SW480 (cell line): Measurements from ENCODE around the gene NSL1.

Experiments
- DNase-seq: peaks from one replicate; pipeline ENCODE4 v3.0.0-alpha.2; 2016; ENCODE audit warnings: low spot score

The NSL1 gene

DNA sequence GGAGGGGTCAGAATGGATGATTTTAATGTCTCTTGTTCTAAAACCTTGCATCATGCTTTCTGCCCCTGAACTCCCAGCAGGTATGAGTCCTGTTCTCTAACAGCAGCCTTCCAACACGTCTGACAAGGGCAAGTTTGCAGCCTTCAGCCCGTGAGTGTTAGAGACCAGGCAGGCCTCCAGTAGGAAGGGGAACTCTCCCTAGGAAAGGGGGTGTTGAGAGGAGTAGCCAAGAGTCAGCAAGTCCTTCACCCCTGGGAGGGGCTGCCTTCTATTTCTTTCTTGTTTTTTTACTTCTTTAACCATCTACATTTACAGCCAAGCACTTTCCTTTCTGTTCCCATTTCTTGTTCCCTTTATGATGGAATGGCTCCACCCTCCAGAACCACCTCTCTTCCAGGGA lies 106.1 kb downstream of the NSL1 start:
- no peak for DNase-seq

DNA sequence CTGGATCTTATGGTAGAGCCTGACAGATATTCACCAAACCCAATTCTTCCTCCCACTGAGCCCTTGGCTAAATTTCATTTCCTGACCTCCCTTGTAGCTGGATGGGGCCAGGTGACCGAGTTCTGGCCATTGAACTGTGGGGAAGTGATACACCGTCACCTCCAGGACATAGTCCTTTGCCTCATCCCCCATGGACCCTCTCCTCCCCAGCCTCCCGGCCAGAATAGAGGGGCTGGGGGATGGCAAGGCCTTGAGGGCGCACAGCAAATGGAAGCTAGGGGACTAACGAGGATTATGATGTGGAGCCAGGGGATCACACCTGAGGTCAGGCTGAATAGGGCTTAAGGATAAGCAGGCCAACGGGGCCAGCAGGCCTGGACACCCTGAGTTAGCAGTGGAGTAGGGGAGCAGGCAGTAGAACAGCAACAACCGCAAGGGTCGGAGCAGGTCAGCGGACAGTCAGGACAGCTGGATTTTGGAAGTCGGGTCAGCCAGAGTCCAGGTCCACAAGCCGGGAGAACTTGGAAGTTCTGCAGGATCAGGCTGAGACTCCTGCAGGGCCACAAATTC lies 107.0 kb downstream of the NSL1 start:
- no peak for DNase-seq

DNA sequence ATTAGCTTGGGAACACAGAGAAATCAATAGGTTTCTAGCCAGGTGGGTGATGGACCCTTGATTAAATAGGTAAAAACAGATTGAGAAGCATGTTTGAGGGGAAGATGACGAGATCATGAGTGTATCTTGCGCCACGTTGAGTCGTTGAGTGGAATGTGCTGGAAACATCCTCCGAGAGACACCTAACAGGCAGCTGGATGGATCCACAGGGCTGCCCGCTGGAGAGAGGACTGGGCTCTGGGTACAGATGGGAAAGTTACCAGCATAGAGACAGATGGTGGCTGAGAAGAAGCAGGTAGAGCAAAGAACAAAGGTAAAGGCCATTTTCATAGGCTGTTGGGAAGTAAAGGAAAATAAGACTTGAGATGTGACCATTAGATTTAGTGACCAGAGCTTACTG lies 107.5 kb downstream of the NSL1 start:
- no peak for DNase-seq

DNA sequence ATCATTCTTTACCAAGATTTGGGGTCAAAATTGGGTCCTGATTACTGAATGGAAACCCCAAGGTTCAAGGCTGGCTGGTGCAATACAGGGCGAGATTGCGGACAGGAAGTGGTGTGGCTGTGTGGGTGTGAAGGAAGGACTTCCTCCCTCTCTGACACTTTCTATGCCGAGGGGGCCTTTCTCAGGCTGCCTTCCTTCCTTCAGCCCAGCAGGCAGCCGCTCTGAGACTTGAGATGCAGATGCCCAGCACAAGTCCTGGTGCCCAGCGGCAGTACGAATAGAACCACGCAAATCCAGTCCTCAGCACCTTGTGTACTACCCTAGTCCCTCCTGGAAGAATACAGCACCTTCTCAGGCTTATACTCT lies 108.2 kb downstream of the NSL1 start:
- DNase-seq: no peak

DNA sequence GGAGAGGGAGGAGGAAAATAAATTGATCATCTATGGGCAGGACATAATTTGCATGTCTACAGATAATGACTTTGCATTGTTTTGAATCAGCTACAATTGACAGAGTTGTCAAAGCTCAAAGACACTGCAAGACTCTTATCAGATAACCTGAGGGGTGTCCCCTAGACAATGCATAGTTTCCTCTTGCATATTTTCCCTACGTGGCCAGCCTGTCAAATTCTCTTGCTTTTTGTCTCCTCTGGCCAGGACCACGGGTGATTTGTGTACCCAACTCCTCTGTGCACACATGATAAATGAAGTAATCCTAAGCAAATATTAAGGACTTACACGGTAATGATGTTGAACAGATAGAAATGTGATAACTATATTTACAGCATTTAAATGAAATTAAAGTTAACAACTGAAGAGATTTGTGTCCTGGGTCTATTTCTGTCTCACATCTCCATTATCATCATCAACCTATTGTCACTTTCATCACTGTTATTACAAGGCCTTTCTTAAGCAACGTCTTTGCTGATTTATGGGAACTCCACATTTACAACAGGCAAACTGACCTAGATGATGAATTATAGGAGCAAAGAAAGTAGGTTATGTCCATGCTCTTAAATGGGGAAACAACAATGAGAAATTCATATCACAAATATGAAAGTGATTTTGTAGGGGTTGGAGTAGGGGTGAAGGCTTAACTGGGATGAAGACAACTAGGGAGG lies 110.7 kb downstream of the NSL1 start:
- DNase-seq: no peak

DNA sequence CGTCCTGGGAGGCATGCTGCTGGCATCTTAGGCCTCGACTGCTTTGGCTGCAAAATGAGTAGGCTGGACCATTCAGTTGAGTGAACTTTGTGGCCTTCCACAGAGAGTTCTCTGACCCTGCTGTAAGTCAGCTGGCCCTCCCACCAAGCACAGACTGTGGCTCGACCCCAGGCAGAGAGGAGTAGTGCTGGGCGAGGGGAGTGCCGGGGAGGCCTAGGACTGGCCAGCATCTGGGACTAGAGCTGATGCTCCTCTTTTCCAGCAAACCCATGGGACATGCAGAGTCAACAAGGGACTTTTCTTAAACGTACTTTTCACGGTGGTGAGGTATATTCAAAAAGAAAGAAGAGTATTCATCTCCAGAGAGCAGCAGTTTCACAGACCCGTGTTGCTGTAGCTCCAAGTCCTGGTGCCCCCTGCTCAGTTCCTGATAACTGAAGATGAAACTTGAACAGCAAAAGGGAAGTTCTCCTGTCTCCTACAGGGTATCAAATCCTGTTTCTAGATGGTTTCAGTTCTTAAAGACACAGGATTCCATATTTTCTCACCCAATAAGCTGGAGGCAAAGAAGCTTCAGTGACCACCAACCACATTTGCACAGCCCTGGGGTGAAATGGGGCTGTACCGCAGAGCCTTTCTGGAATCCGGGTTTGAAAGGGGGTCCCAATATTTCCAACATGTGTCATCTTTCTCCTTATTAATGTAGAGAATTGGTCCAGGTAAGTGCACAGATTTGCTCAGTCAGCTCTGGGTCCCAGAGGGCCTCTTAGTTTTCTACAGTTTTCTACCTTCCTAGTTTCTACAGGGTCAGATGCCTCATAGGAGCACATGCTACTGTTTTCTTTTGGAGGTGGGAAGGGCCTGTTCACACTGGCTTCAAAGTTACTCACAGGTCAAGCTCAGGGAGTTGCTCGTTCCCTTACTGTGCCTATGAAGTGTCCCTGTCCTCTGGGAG lies 112.8 kb downstream of the NSL1 start:
- DNase-seq: no peak

DNA sequence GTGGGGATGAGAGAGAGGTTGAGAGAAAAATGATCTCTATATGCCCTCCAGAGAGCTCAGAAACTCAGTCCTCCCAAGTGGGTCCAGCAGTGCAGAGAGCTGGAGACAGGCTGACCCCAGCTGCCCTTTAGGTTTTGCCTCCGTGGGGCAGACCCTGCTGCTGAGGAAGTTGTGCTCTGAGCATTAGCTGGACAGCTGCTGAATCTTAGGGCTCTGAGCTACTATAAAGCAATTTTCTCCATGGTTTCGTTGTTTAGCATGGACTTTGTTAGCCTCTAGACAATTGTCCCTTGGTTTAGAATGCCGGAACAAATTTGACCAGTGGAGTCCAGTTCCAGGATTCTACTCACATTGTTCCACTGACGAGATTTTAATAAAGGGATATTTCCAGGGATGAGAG lies 114.0 kb downstream of the NSL1 start:
- DNase-seq: no peak

DNA sequence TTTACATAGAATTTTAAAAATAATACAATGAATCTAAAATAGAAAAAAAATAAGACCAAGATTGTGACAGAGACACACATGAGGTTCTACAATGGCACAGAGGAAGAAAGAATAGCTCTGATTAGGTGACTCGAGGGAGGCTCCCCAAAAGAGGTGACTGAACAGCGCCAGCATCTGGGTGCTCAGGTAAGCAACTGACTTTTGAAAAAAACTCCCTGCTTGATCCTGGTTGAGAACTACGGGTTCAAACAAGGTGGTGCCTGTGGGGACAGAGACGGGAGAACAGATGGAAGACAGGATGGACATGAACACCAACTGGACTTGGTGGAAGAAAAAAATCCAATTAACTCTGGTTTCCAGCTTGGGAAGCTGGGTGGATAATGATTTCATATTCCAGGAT lies 114.4 kb downstream of the NSL1 start:
- DNase-seq: no peak
